WI38 (cell line): ENCODE data around the gene ZKSCAN1.
"Not testable (repeated sequence)": the region's sequence is repeated elsewhere in the genome, so short reads cannot be mapped to it uniquely, and the experiment has no call there.

Source experiments
- H3K4me3 ChIP-seq: 2 replicates; pipeline ENCODE4 v1.5.1; 2011; ENCODE audit warnings: low read depth, mild to moderate bottlenecking, control low read depth, low read length
- TF ChIP-seq, protein P1 (sequence below): IDR thresholded peaks from 2 replicates; pipeline ENCODE4 v1.5.1; 2012; ENCODE audit warnings: low read depth, mild to moderate bottlenecking, control low read depth, low read length

ZKSCAN1 gene

DNA sequence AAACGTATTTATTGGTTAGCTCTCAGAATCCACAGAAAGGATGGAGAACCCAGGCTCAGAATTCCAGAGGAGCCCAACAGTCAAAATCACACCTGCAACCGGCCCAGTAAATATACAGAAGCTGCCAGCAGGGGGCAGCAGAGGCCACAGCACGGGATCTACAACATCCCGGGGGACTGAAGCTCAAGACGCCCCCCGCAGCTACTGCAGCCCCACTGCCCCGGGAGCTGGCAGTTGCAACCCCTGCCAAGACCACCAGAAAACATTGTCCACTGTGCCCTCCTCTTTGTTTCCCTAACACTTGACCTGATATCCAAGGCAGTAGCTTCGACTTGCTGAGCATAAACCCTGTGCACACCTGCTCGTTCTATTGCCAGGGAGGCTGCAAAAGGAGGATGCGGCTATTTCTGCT is 35.6 kb upstream of the ZKSCAN1 start:
- not testable (repeated sequence) for H3K4me3 ChIP-seq
- TF ChIP-seq, protein P1, sequence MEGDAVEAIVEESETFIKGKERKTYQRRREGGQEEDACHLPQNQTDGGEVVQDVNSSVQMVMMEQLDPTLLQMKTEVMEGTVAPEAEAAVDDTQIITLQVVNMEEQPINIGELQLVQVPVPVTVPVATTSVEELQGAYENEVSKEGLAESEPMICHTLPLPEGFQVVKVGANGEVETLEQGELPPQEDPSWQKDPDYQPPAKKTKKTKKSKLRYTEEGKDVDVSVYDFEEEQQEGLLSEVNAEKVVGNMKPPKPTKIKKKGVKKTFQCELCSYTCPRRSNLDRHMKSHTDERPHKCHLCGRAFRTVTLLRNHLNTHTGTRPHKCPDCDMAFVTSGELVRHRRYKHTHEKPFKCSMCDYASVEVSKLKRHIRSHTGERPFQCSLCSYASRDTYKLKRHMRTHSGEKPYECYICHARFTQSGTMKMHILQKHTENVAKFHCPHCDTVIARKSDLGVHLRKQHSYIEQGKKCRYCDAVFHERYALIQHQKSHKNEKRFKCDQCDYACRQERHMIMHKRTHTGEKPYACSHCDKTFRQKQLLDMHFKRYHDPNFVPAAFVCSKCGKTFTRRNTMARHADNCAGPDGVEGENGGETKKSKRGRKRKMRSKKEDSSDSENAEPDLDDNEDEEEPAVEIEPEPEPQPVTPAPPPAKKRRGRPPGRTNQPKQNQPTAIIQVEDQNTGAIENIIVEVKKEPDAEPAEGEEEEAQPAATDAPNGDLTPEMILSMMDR, result peak; percentile 31

DNA sequence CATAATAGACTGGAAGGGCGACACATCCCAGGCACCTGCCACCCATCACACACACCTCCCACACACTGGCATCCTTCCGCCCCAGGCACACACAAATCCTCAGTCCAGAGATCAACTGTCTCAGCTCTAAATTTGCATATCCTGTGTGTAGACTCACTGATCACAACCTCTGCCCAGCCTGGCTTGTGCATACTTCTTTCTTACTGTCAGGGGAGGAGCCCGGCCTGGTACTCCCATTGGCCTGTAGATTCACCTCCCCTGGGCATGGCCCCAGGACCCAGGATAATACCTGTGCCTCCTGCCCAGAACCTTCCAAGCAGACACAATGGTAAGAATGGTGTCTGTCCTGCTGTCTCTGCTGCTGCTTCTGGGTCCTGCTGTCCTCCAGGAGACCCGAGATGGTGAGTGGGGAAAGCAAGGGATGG is 34.9 kb upstream of the ZKSCAN1 start:
- H3K4me3 ChIP-seq, result not testable (repeated sequence)

GRCh38 chr7:99981066-99981465 is 34.3 kb upstream of the ZKSCAN1 start:
- not testable (repeated sequence) for H3K4me3 ChIP-seq

GRCh38 chr7:99984593-99984992 is 30.8 kb upstream of the ZKSCAN1 start:
- TF ChIP-seq, protein P1, result no peak
- no peak overlapping the region for H3K4me3 ChIP-seq

- H3K4me3 ChIP-seq, result not testable (repeated sequence)
These were observed 28.1 kb upstream of the ZKSCAN1 start for GRCh38 chr7:99987306-99987705.

DNA sequence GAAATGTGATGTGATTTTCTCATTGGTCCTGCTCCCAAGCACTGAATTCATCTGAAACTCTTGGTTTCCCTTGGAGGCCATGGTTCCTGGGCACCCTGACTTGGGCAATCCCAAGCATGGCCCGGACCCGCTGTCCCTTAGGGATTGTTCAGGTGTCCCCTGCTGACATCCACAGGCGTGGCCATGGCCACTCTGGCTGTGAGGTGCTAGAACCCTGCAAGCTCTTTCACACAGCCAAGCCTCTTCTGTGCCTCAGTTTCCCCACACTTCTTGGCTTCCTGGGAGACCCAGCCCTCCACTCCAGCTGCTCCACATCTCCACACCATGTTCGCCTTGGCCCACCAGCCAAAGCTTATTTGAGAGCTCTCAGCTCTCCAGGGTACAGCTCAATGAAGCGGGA is 27.6 kb upstream of the ZKSCAN1 start:
- TF ChIP-seq, protein P1, result no peak
- no peak overlapping the region for H3K4me3 ChIP-seq

DNA sequence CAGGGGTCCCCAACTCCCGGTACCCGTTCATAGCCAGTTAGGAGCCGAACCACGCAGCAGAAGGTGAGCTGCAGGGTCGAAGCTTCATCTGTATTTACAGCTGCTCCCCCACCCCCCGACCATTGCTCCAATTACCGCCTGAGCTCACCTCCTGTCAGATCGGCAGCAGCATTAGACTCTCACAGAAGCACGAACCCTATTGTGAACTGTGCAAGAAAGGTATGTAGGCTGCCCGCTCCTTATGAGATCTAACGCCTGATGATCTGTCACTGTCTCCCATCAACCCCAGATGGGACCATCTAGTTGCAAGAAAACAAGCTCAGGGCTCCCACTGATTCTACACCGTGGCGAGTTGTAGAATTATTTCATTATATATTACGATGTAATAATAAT is 24.9 kb upstream of the ZKSCAN1 start:
- TF ChIP-seq, protein P1, result no peak
- no peak overlapping the region for H3K4me3 ChIP-seq

DNA sequence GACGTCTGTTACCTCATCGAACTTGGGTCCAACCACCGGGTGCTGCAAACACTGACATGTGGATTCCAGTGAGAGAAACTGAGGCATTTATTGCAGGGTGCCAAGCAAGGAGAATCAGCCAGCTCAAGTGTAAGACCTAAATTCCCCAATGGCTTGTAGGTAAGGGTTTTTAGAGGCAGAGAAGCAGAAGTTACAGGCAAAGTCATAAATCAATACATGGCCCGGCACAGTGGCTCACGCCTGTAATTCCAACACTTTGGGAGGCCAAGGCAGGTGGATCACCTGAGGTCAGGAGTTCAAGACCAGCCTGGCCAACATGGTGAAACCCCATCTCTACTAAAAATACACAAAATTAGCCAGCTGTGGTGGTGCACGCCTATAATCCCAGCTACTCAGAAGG is 23.9 kb upstream of the ZKSCAN1 start:
- H3K4me3 ChIP-seq, result not testable (repeated sequence)

GRCh38 chr7:99992330-99993038 is 22.9 kb upstream of the ZKSCAN1 start:
- TF ChIP-seq, protein P1, result no peak
- H3K4me3 ChIP-seq, result no peak overlapping the region
